Suprapubic skin (tissue), 3 donors: ENCODE measurements around the gene CCBE1.

ENCODE experiments used
- POLR2AphosphoS5 ChIP-seq, 3 donors: sonication (generic); formaldehyde crosslinking; IDR thresholded peaks; one replicate each; pipeline ENCODE4 v1.6.1; 2017; ENCODE audit warnings: antibody characterized with exemption in 3 of 3
- TF ChIP-seq, protein P1 (sequence below), 2 donors: fragments of 200-600 bp in 1 of 2; fragments of 450-650 bp in 1 of 2; sonication (generic) in 1 of 2; IDR thresholded peaks; one replicate each; pipeline ENCODE4 v1.5.1; 2016 to 2019; ENCODE audit warnings: antibody characterized with exemption in 2 of 2, mild to moderate bottlenecking in 1 of 2, moderate library complexity in 1 of 2

DNA sequence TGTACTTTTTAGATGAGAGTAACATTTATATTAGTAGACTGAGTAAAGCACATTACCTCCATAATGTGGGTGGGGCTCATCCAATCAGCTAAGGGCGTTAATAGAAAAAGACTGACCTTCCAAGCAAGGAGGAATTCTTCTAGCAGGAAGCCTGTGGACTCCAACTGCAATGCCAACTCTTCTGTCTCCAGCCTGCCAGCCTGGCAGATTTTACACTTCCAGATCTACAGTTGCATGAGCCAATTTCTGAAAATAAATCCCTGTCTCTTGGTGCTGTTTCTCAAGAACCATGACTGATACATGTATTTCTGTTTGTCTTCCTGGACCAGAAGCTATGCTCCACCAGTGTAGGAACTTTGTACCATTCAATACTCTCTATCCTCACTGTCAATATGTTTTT lies 269.2 kb downstream of the CCBE1 start:
- TF ChIP-seq, protein P1, sequence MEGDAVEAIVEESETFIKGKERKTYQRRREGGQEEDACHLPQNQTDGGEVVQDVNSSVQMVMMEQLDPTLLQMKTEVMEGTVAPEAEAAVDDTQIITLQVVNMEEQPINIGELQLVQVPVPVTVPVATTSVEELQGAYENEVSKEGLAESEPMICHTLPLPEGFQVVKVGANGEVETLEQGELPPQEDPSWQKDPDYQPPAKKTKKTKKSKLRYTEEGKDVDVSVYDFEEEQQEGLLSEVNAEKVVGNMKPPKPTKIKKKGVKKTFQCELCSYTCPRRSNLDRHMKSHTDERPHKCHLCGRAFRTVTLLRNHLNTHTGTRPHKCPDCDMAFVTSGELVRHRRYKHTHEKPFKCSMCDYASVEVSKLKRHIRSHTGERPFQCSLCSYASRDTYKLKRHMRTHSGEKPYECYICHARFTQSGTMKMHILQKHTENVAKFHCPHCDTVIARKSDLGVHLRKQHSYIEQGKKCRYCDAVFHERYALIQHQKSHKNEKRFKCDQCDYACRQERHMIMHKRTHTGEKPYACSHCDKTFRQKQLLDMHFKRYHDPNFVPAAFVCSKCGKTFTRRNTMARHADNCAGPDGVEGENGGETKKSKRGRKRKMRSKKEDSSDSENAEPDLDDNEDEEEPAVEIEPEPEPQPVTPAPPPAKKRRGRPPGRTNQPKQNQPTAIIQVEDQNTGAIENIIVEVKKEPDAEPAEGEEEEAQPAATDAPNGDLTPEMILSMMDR (IDR thresholded peaks at IDR 0.05): no peak
- TF ChIP-seq POLR2AphosphoS5 (IDR thresholded peaks at IDR 0.05): no peak
